Duodenal mucosa (tissue), 2 donors: ENCODE data around the gene NPAS3.

Source experiments
- H3K27ac ChIP-seq: one replicate; pipeline ENCODE4 v1.7.0; 2013; ENCODE audit warnings: low read depth, low read length
- H3K27me3 ChIP-seq, 2 donors: one replicate each; pipeline ENCODE4 v1.7.0; 2013; ENCODE audit warnings: low read length in 2 of 2, control low read depth in 1 of 2; ENCODE audit not compliant: insufficient read depth in 2 of 2, control insufficient read depth in 1 of 2
- H3K36me3 ChIP-seq, 2 donors: one replicate each; pipeline ENCODE4 v1.7.0; 2013; ENCODE audit warnings: low read length in 2 of 2, control low read depth in 1 of 2; ENCODE audit not compliant: insufficient read depth in 2 of 2, control insufficient read depth in 1 of 2
- H3K4me1 ChIP-seq, 2 donors: one replicate each; pipeline ENCODE4 v1.7.0; 2013; ENCODE audit warnings: low read length in 2 of 2, control low read depth in 1 of 2; ENCODE audit not compliant: insufficient read depth in 2 of 2, control insufficient read depth in 1 of 2
- H3K4me3 ChIP-seq, 2 donors: one replicate each; pipeline ENCODE4 v1.7.0; 2013; ENCODE audit warnings: low read length in 2 of 2, low read depth in 1 of 2
- H3K9ac ChIP-seq, 2 donors: one replicate each; pipeline ENCODE4 v1.7.0; 2013; ENCODE audit warnings: low read length in 2 of 2, low read depth in 1 of 2
- H3K9me3 ChIP-seq, 2 donors: one replicate each; pipeline ENCODE4 v1.7.0; 2013; ENCODE audit warnings: low read length in 2 of 2, control low read depth in 1 of 2; ENCODE audit not compliant: control insufficient read depth in 1 of 2

The NPAS3 gene

DNA sequence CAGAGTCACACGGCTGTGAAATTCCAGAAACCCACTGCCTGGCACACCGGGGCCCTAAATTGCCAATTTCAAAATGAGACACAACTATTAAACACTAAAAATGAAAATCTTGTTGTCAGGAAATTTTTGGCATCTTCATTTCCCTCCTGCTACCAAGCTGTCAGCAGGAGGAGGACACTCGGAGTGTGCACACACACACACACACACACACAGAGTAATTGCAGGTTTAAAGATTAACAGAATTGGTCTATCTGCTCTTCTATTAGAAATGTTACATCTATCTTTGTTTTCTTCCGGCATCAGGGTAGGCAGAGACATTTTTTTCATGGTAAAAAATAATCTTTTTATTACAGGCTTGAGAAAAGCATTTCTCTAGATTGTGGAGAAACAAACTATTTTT, 698.0 kb downstream of the NPAS3 start:
- H3K4me3 ChIP-seq: no peak overlapping the region
- H3K27ac ChIP-seq: no peak overlapping the region
- H3K4me1 ChIP-seq: peaks cover 0 to 2% of the 10 kb centered on the region in 2 donors
- no peaks in the 10 kb centered on the region for H3K27me3 ChIP-seq
- H3K9me3 ChIP-seq: no peaks in the 10 kb centered on the region
- H3K36me3 ChIP-seq: no peaks in the 10 kb centered on the region
- no peak overlapping the region for H3K9ac ChIP-seq

DNA sequence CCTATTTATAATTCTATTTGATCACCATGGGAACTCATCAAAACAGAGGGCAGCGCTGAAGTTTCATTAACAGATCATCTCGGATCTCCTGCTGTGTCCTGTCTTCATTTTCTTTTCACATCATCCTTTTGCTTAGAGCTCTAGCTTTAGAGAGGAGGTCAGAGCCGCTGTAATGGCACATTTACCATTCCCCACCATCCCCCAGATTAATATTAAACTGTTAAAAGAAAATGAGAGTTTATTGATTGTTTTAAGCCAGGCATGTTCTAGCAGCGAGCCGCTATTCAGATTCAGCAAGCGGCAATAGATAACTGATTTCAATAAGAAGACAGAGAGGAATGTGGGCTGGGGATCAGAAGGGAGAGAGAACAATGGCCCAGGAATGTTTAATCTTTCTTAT, 703.4 kb downstream of the NPAS3 start:
- H3K27ac ChIP-seq: no peak overlapping the region
- H3K9ac ChIP-seq: no peak overlapping the region
- H3K9me3 ChIP-seq: no peaks in the 10 kb centered on the region
- H3K4me3 ChIP-seq: no peak overlapping the region
- no peaks in the 10 kb centered on the region for H3K27me3 ChIP-seq
- no peaks in the 10 kb centered on the region for H3K4me1 ChIP-seq
- no peaks in the 10 kb centered on the region for H3K36me3 ChIP-seq

DNA sequence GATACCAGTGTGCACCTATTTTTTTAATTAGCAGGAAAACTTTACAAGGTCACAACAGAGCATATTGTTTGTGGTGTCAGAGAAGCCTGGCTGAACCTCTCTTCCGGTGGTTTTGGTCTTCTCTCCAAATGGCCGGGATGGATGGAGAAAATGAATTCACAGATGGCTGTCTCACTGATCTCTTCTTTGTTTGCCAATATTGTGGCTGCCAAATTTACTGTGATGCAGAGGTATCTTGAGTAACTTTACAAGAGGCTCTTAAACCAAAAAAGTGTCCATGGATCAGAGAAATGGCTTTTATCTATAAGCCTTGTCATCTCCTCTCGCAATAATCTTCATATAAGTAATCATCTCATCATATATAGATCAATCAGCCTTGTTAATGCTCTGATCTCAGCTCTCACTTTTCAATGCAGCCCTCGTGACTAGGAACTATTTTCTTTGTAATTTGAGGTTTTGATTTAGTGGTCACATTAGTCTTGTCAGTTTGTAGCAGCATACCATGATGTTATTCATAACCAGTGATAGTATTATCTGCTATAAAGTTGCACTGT, 704.1 kb downstream of the NPAS3 start:
- H3K4me3 ChIP-seq: no peak overlapping the region
- H3K4me1 ChIP-seq: no peaks in the 10 kb centered on the region
- H3K9me3 ChIP-seq: no peaks in the 10 kb centered on the region
- no peaks in the 10 kb centered on the region for H3K36me3 ChIP-seq
- H3K9ac ChIP-seq: no peak overlapping the region
- H3K27me3 ChIP-seq: no peaks in the 10 kb centered on the region
- H3K27ac ChIP-seq: no peak overlapping the region

DNA sequence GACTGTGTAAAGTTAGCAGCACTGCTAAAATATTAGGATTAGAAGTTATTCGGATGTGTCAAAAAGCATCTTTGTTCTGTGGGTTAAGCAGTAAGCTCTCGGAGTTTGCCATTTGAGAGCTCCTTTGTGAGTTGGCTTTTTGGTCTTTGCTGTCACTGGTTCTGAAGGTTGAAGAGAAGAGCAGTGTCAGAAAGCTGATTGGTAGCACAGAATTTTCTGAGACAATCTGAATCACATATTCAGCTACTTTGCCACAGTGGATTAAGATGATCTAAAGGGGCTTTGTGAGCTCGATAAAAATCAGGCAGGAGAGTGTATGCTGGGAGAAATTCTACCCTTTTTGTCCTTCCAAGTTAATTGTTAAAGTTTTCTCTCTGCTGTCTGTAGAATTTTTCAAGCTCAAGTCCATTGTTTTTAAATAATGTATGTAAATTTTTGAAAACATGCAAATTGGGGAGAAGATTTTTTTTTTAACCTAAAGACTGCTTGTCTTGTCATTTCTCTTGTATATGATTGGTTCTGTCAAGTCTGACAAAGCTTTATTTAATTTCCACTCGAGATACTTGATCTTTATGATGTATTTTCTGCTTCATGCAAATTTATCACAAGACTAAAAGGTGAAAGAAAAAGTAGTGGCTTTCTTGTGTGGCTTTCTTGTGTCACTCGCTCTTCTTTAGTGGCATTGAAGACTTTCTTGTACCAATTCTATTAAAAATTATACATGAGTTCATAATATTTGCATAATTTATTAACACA, 704.9 kb downstream of the NPAS3 start:
- Histone ChIP-seq H3K9me3 (no peaks in the 10 kb centered on the region), H3K36me3 (no peaks in the 10 kb centered on the region), H3K4me1 (no peaks in the 10 kb centered on the region), H3K9ac (no peak overlapping the region), H3K4me3 (no peak overlapping the region), H3K27me3 (no peaks in the 10 kb centered on the region), H3K27ac (no peak overlapping the region)

DNA sequence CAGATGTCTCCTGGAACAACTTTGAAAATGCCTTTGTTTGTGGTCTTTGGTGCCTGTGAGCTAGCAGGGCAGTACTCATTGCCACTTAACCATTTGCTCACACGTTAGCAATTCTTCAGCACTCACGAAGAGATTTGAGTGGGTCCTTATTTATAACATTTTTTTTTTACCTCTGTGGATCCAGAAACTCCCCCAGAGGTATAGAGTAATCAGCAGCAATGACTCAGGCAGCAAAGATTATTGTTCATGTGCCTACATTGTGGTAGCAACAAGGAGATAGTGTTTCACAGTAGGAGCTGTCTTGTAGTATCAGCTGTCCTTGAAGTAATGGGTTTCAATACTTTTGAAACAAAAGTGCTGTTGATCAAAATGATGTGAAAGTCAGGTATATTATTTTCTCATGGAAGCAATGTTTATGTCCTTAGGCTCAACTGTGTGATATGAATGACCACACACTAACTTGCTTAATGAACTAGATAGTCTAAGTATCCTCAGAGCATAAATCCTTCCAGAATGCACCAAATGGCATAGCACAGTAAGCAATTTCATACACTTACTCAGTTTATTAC, 708.1 kb downstream of the NPAS3 start:
- Histone ChIP-seq H3K4me3 (no peak overlapping the region), H3K36me3 (no peaks in the 10 kb centered on the region), H3K27me3 (no peaks in the 10 kb centered on the region), H3K27ac (no peak overlapping the region), H3K9me3 (no peaks in the 10 kb centered on the region), H3K9ac (no peak overlapping the region), H3K4me1 (no peaks in the 10 kb centered on the region)

DNA sequence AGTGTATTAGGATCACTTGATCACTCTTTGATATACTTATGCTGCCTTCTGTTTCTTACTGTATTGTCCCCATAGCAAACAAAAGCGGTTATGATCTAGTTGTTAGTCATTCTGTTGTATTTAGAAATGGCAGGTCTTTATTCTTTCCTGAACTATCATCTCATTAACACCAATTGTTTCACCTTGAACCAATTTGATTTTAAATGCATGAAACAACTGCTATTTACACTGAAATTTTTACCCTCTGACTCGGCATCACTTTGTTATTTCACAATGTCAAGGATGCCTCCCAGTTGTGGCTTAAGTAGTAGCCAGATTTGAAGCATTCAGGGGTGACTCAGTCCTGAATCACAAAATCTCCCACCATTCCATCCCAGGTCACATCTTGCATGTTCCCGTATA, 708.7 kb downstream of the NPAS3 start:
- no peak overlapping the region for H3K27ac ChIP-seq
- H3K36me3 ChIP-seq: no peaks in the 10 kb centered on the region
- no peaks in the 10 kb centered on the region for H3K4me1 ChIP-seq
- H3K27me3 ChIP-seq: no peaks in the 10 kb centered on the region
- H3K9ac ChIP-seq: no peak overlapping the region
- H3K9me3 ChIP-seq: no peaks in the 10 kb centered on the region
- no peak overlapping the region for H3K4me3 ChIP-seq

DNA sequence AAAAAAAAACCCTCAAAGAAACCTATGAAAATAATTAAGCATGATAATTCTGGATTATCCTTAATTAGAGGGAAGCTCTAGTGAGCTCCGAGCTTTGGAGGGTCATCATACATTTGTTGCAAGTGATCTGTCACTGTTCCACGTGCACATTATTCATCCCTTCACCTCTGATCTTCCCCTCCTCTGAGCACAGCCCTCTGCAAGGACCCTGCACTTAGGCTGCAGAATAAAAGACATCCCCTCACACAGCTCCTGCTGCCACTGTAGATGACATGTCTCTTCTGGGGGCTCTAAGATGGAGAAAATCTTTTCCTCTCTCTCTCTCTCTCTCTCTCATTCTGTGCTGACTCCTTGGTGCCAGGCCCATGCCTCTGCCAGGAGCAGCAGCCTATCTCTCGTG, 711.8 kb downstream of the NPAS3 start:
- Histone ChIP-seq H3K9me3 (no peaks in the 10 kb centered on the region), H3K27me3 (no peaks in the 10 kb centered on the region), H3K36me3 (no peaks in the 10 kb centered on the region), H3K9ac (no peak overlapping the region), H3K4me3 (no peak overlapping the region), H3K4me1 (no peaks in the 10 kb centered on the region), H3K27ac (no peak overlapping the region)

DNA sequence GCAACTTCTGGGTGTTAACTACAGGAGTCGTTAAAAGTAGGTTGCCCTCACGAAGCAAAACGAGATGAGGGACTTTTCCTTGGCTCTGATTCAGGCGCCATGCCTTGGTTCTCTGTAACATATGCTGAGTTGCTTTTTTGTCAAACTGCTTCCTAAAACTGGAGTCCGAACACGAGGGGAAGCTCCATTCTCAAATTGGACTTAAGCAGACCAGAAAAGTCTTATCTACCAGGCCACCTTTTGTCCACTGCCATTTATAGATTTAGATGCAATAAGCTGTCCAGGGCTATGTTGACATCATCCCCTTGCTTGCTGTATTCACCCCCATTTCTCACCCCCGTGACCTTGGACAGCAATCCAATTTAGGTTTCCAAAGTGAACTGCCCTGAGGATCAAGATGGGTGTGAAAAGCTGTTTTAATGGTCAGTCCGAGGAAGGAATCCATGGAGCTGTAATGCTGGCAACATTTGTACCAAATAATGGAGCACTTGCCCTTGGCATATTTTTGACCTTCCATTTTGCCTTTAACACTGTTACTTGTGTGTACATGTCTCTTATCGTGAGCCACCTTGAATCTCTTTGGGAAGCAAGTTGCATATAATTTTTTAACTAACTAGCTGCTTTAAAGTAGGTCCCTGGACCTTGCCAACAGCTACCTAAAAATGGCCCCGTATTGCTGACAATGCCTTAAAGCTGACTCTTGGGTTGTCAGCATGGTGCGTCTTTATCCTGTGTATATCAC, 714.1 kb downstream of the NPAS3 start:
- Histone ChIP-seq H3K9me3 (no peaks in the 10 kb centered on the region), H3K36me3 (no peaks in the 10 kb centered on the region), H3K27me3 (no peaks in the 10 kb centered on the region), H3K9ac (no peak overlapping the region), H3K4me1 (no peaks in the 10 kb centered on the region), H3K27ac (no peak overlapping the region), H3K4me3 (no peak overlapping the region)

DNA sequence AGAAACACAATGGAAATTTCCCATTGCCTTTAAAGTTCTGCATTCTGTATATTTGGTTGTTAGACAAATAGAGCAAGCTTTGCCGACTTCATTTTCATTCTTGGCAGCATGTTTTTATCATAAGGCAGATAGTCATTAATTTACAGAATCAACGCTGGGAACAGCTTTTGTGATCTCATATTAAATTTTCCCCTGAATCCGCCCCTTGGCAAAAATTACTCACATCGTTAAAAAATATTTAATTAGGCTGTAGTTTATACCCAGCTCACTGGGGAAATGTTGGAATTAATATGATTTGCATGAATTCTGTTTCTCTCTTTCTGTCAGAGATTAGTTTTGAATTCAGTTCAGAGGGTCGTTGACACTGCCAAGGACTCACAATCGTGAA, 714.6 kb downstream of the NPAS3 start:
- Histone ChIP-seq H3K27ac (no peak overlapping the region), H3K27me3 (no peaks in the 10 kb centered on the region), H3K9me3 (no peaks in the 10 kb centered on the region), H3K4me1 (no peaks in the 10 kb centered on the region), H3K36me3 (no peaks in the 10 kb centered on the region), H3K9ac (no peak overlapping the region), H3K4me3 (no peak overlapping the region)

DNA sequence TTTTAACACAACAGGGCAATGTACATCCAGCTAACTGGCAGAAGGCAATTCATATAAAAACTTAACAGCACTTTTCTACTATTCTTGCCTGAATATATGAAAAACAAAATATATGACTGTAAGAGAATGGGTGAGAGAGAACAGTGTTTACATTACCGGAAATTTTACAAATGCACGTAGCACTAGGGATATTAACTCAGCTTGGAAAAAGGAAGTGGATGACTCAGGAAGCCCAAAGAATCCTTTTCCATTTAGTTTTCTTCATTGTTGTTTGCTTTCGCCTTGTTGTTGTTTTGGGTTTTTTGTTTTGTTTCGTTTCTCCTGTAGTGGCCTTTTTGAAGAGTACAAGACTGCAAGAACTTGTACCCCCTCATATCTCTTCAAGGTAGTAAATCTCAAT, 716.7 kb downstream of the NPAS3 start:
- Histone ChIP-seq H3K9me3 (no peaks in the 10 kb centered on the region), H3K4me3 (no peak overlapping the region), H3K36me3 (no peaks in the 10 kb centered on the region), H3K27ac (no peak overlapping the region), H3K27me3 (no peaks in the 10 kb centered on the region), H3K4me1 (no peaks in the 10 kb centered on the region), H3K9ac (no peak overlapping the region)
